H1 (cell line): ENCODE data around the gene BPHL. TPM values are rescaled to one million over a fixed set of nuclear protein-coding genes. Genes with fewer than 3 reads are reported as not detected.

Experiments
- CHD1 ChIP-seq: IDR thresholded peaks from 2 replicates; pipeline ENCODE4 v1.6.1; 2012; ENCODE audit warnings: low read depth, low read length, improper control_type of control experiment
- JUN ChIP-seq: IDR thresholded peaks from 2 replicates; pipeline ENCODE4 v1.6.1; 2011; ENCODE audit warnings: low read depth, mild to moderate bottlenecking, improper control_type of control experiment, low read length
- KDM1A ChIP-seq: fragments of 200-600, 300-600 bp; sonication (generic); IDR thresholded peaks from 2 replicates; pipeline ENCODE4 v1.7.1; 2016; ENCODE audit warnings: mild to moderate bottlenecking, low read length, borderline replicate concordance
- POLR2AphosphoS5 ChIP-seq: IDR thresholded peaks from 2 replicates; pipeline ENCODE4 v1.6.1; 2011; ENCODE audit warnings: low read depth, low read length
- SAP30 ChIP-seq: fragments of 300-600 bp; sonication (generic); IDR thresholded peaks from 2 replicates; pipeline ENCODE4 v1.7.1; 2012; ENCODE audit warnings: low read length, moderate library complexity, mild to moderate bottlenecking, inconsistent platforms; ENCODE audit not compliant: insufficient read depth, insufficient replicate concordance
- SIRT6 ChIP-seq: IDR thresholded peaks from one replicate; pipeline ENCODE4 v1.7.1; 2012; ENCODE audit warnings: low read length, inconsistent platforms
- SP4 ChIP-seq: IDR thresholded peaks from 2 replicates; pipeline ENCODE4 v1.6.1; 2012; ENCODE audit warnings: low read length, inconsistent platforms
- SRF ChIP-seq: IDR thresholded peaks from 2 replicates; pipeline ENCODE4 v1.6.1; 2011; ENCODE audit warnings: mild to moderate bottlenecking, low read depth, low read length, moderate library complexity
- ZNF274 ChIP-seq: IDR thresholded peaks from 2 replicates; pipeline ENCODE4 v1.7.0; 2012; ENCODE audit warnings: low read length, borderline replicate concordance; ENCODE audit errors: extremely low read depth
- polyA plus RNA-seq, 7 experiments: library from polyadenylated mRNA; depleted of rRNA in 3 of 7; stranded (reverse) in 5 of 7; unstranded in 2 of 7; fragments of >200 nt in 5 of 7; fragments of 200-250 nt in 2 of 7; gene quantifications; 1 replicate in 5 of 7; 2 replicates in 1 of 7; 4 replicates in 1 of 7; pipeline versions ENCODE4 v1.2.1 to v1.2.3, GENCODE V29; 2011 to 2013; ENCODE audit warnings: missing spikeins in 2 of 7, mixed read lengths in 2 of 7
- total RNA-seq: library from RNA; stranded (reverse); fragmentation: NEBNext Ultra II Directional; extraction: Animal tissue kit (Norgen Biotek cat#: 25700); gene quantifications from 2 replicates; pipeline ENCODE4 v1.2.1, GENCODE V29; 2021

BPHL gene
- total and polyA plus RNA-seq, 2 of the 8 experiments (the other 6 are each of a cell fraction or from before 2014, with no cell fraction given): 24.4 to 36.4 TPM

DNA sequence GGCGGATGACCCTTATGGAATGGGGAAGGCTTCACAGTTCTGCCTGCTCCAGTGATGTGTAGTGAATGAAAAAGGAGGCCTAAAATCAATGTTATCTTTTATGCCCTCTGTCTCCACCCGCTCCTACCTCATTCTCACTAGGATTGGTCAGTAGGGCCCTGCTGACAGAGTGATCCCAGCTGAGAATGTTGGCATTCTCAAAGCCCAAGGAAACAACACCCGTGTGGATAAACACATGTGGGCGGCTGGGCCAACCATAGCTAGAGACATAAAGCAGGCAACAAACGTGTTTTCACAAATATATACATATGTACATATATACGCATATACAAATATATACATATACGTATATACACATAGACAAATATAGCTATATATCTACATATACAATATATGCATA lies 45.7 kb upstream of the BPHL start (continued):
- no peak for TF ChIP-seq ZNF274
- TF ChIP-seq KDM1A: no peak
- no peak for TF ChIP-seq SAP30
- no peak for TF ChIP-seq SP4
- no peak for TF ChIP-seq SRF
- no peak for TF ChIP-seq POLR2AphosphoS5
- TF ChIP-seq CHD1: no peak
- TF ChIP-seq JUN: no peak
- no peak for TF ChIP-seq SIRT6
